Inflammatory macrophage treated with lipopolysaccharide for 1 hour (primary cell): Measurements from ENCODE around the gene MRAP.
"Not testable (repeated sequence)": the region's sequence is repeated elsewhere in the genome, so short reads cannot be mapped to it uniquely, and the experiment has no call there.

Experiments used
- DNase-seq, 2 donors: peaks; one replicate each; pipeline ENCODE4 v3.0.0-alpha.2; 2020 to 2022

The MRAP gene

GRCh38 chr21:32298658-32299081 lies at the start of gene MRAP:
Gene MRAP, plus strand, starts transcription at chr21:32298855. Its CDS starts 117 bp downstream, at chr21:32298972.
- DNase-seq: no peak

GRCh38 chr21:32249511-32250280 lies 49.0 kb upstream of the MRAP start:
- DNase-seq: no peak

GRCh38 chr21:32252136-32252535 lies 46.5 kb upstream of the MRAP start:
- no peak for DNase-seq

DNA sequence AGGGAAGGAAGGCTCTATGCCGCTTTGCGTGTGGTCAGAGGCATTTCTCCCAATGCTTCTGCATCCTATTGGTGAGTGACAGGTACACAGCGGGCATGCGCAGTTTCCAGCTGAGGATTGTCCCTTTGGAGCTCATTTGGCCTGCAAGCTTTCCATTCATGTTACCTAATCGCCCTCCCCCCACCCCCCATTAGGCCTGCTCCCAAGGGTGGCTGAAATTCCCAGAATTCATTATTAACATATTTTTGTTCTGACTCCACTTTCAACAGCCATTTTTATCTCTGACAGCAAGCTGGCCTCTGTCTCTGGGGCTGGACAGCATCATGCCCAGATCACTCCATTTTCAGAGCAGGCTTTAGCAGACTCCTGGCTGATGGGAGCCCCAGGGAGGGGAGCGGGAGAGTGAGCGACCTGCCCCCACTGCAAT lies 45.4 kb upstream of the MRAP start:
- DNase-seq: no peak

DNA sequence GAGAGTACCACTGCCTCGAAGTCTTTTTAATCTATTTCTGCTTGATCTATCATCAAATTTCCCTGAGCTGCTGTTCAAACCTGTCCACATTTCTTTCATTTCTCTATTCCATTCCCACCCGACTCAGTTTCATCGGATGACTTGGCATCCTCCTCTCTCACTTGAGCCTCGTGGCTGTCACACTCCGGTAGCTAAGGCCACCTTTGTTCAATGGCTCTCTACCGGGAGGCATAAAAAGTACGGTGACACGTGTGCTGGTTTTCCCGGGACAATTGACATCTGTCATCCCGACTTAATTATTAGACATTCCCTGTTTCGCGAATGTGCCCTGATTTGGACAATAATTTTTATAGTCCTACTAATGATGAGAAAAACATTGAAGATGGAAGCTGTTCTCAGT lies 42.4 kb upstream of the MRAP start:
- no peak for DNase-seq

- no peak for DNase-seq
Observed at GRCh38 chr21:32256873-32257620, 41.6 kb upstream of the MRAP start.

DNA sequence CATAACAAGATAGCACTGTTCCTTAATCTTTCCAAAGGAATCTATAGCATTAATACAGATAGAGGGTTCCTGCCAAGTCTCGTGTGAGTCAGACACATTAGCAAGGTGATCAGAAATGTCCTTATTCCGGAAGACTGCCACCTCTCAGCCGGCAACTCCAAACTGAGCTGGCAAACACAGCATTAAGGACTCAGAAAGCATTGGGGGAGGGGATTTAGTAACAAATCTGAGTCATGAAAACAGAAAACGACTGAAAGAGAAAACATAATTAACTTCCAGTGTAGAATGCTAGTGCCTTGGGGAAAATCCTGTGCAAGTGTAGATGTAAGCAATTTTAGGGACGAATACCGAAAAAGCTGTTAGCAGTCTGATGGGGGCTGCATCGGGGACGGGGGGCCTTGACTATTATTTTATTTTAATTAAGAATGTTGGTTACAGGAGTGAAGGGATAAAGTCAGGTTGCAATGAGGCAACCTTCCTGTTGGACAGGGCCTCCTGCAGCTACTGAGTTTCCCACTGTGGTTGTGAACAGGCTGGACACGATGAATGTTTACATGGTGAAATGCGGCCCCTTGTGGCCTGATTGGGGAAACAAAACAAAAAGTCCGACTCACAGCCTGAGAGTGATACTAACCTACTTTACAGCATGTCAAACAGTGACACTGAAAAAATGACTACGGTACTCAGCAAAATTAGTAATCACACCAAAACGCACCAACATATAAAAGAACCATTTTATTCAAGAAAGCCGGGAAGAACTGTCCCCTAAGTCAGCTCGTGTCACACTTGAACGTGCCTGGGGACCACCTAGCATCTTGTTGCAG lies 40.5 kb upstream of the MRAP start:
- DNase-seq: peak; percentile 42 to 73

GRCh38 chr21:32258786-32259048 lies 39.9 kb upstream of the MRAP start:
- DNase-seq: not testable (repeated sequence)

GRCh38 chr21:32260130-32260529 lies 38.5 kb upstream of the MRAP start:
- no peak for DNase-seq

DNA sequence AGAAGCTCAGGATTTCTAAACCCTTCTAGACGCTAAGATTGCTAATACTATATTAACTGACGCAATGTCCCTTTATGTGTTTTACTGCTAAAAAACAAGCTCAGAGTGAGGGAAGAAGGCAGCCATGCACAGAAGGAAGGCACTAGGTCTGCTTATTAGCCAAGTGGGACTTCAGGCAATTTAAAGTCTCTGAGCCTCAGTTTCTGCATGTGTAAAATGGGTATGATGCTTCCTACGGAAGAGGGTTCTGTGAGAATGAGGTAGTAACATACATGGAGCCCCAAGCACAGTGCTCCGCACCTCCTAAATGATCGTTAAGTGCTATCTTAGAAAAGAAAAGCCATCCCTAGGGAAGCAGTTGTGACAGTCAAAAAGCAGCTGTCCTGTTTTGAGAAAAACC lies 36.7 kb upstream of the MRAP start:
- no peak for DNase-seq

DNA sequence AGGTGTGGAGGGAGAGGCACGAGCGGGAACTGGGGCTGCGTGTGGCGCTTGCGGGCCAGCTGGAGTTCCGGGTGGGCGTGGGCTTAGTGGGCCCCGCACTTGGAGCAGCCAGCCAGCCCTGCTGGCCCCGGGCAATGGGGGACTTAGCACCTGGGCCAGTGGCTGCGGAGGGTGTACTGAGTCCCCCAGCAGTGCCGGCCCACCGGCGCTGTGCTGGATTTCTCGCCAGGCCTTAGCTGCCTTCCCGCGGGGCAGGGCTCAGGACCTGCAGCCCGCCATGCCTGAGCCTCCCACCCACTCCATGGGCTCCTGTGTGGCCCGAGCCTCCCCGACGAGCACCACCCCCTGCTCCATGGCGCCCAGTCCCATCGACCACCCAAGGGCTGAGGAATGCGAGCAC lies 33.3 kb upstream of the MRAP start:
- not testable (repeated sequence) for DNase-seq

DNA sequence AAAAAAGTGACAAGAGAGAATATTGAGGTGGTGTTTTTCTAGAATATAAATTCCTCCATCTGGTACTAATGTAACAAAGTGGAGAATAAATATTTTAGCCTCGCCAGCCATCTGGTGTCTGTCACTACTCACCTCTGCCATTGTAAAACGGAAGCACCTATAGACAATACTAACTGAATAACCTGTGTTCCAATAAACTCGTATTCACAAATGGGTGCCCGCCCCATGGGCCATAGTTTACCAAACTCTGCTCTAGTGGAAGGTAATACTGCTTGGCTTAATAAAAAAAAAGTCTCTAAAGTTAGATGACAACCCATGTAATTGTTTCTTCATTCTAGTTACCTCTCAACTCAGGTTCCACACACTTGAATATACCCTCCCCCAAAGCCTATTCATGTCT lies 27.9 kb upstream of the MRAP start:
- DNase-seq: no peak

GRCh38 chr21:32276671-32277070 lies 22.0 kb upstream of the MRAP start:
- no peak for DNase-seq

DNA sequence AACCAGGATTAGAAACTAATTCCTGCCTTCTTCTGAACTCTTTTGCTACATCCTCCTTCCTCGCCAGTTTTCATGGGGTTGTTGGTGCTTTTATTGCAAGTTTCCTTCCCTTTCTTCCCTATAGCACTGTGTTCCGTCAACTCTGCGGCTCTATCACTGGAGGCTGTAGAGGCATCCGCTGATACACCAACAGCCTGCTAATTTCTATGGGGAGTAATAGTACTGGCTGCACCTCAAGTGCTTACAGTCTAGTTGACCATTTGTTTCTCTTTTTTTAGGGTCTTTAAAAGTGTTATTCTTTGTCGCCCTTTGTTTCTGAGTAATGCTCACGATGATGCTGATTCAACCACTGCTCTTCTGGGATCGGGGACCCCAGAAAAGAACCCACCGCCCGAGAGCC lies 20.6 kb upstream of the MRAP start:
- DNase-seq: peak in 1 of 2 donors; percentile 22

GRCh38 chr21:32278518-32279376 lies 19.9 kb upstream of the MRAP start, which contains the start of gene MIS18A:
Gene MIS18A, minus strand, starts transcription at chr21:32279049. Its CDS starts 35 bp downstream, at chr21:32279014.
- peak; percentile 99 to 100 for DNase-seq

GRCh38 chr21:32279377-32279680 lies 19.3 kb upstream of the MRAP start:
- DNase-seq: no peak

GRCh38 chr21:32281531-32281930 lies 17.1 kb upstream of the MRAP start:
- DNase-seq: no peak

GRCh38 chr21:32282992-32283391 lies 15.7 kb upstream of the MRAP start:
- DNase-seq: peak in 1 of 2 donors; percentile 6

DNA sequence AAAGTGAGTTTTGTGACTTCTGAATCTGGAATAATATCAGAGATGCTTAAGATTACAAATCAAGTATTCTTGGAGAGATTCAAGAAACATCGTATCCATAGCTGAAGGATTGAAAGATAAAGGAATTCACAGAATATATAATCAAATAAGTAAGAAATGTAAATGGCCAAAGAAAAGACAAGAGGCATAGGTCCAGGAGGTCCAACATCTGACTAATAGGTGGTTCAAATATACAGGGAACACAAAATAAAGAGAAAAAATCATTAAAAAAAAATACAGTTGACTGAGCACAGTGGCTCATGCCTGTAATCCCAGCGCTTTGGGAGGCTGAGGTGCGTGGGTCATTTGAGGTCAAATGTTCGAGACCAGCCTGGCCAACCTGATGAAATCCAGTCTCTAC lies 13.2 kb upstream of the MRAP start:
- DNase-seq: no peak

- no peak for DNase-seq
Observed at GRCh38 chr21:32297449-32297848, 1.2 kb upstream of the MRAP start.

DNA sequence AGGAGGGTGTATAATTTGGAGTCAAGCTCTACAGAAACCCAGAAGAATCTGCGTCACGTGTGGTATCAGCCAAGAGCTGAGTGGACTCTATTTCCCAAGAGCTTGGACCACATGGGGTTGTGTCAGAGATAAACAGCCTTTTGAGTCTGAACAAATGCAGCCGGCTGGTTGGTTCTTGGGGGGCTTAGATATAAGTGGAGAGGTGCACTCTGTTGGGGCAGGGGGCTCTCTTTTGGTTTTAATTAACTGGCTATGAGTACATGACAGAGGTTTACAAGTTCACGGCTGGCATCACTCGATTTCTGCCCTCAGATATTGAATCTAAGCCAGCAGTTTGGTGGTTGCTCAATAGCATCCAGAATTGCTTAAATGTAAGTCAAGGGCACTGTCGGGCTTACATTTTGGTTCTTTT lies 501 bp upstream of the MRAP start:
- DNase-seq: no peak

DNA sequence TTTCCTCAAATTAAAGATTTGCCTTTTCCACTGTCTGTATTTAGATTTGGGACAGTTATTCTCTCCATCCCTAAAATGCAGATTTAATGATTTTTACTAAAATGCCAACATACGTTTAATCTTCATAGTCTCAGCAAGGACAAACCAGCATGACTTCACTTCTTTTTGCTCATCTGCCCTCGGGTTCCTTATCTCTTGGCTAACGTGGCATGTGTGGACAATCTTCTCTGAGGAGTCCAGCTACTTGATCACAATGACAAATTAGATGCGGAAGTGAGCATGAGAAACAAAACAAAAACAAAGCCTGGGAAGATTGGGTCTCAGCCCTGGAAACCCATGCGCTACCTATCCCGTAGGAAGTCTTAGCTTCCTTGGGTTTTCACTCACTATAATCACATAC lies 1.0 kb downstream of the MRAP start:
- DNase-seq: no peak
